GM10248 (cell line): ENCODE data around the gene PRG2.

Source experiments
- CTCF ChIA-PET: fragments of 300-600 bp; sonication (Branson Sonifier 250); formaldehyde crosslinking; extraction: SDS; loops from one replicate; lab custom pipeline; 2021; ENCODE audit warnings: antibody characterized with exemption; lab: Yijun Ruan, JAX
- POLR2A ChIA-PET: fragments of 350-650 bp; sonication (Branson Sonifier 250); formaldehyde crosslinking; extraction: SDS; loops from one replicate; lab custom pipeline; 2020; ENCODE audit warnings: antibody characterized with exemption; lab: Yijun Ruan, JAX
- DNase-seq: peaks from one replicate; pipeline ENCODE4 v3.0.0; 2012; ENCODE audit errors: extremely low spot score
- TF ChIP-seq, protein P1 (sequence below): IDR thresholded peaks from 2 replicates; pipeline ENCODE4 v1.5.1; 2012; ENCODE audit warnings: mild to moderate bottlenecking, low read depth; ENCODE audit errors: extremely low read depth, missing control alignments, control extremely low read depth

The PRG2 gene

DNA sequence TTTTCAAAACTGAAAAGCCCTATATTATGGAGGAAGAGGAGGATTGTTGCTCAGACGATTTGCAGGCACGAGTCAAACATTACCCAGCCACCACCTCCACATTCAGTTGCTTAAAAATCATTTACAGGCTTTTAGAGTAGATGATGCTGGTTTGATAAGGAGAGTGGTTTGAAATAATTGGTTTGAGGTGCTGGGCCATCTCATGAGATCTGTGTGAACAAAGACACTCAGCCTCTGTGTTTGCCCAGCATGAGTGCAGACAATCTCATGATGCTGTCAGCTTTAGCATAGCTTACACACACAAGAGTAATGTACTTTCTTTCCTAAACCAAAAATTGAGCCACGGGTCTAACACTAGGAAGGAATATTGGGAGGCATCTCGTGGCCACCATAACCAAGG is 32.2 kb upstream of the PRG2 start:
- CTCF ChIA-PET, result interaction anchor here (1.1 to 18.0 kb wide), 4 partner anchors 13 to 77 kb away, joined by 3 to 160 read pairs (median 4); partner anchors contain the start of gene RTN4RL2
- TF ChIP-seq, protein P1, sequence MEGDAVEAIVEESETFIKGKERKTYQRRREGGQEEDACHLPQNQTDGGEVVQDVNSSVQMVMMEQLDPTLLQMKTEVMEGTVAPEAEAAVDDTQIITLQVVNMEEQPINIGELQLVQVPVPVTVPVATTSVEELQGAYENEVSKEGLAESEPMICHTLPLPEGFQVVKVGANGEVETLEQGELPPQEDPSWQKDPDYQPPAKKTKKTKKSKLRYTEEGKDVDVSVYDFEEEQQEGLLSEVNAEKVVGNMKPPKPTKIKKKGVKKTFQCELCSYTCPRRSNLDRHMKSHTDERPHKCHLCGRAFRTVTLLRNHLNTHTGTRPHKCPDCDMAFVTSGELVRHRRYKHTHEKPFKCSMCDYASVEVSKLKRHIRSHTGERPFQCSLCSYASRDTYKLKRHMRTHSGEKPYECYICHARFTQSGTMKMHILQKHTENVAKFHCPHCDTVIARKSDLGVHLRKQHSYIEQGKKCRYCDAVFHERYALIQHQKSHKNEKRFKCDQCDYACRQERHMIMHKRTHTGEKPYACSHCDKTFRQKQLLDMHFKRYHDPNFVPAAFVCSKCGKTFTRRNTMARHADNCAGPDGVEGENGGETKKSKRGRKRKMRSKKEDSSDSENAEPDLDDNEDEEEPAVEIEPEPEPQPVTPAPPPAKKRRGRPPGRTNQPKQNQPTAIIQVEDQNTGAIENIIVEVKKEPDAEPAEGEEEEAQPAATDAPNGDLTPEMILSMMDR, result no peak
- no peak for DNase-seq
- POLR2A ChIA-PET, result interaction anchor here (3.0 kb wide), 1 partner anchor 16 kb away, joined by 11 read pairs; no protein-coding TSS in a partner anchor

DNA sequence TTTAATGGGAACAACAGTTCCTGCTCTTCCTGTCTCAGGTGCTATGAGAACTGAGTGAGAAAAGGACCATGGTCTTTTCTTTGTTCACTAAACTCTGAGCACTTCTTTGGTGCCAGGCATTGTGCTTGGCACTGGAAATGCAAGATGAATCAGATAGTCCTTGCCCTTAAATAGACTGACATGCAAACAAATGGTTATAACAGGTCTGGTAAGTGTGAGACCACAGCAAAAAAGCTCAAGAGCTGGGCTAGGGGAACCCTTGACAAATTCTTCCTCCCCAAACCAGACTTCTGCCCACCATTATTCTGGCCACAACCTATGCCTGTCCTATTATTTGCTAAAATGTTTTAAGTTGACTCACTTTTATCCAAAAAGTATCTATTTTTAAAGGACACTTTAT is 31.4 kb upstream of the PRG2 start:
- DNase-seq, result no peak
- POLR2A ChIA-PET, result interaction anchor here (1.0 kb wide), 1 partner anchor 13 kb away, joined by 3 read pairs; no protein-coding TSS in a partner anchor
- TF ChIP-seq, protein P1, result no peak
- CTCF ChIA-PET, result interaction anchor here (1.1 to 18.0 kb wide), 6 partner anchors 9 to 71 kb away, joined by 3 to 160 read pairs (median 4); partner anchors contain the start of gene RTN4RL2

DNA sequence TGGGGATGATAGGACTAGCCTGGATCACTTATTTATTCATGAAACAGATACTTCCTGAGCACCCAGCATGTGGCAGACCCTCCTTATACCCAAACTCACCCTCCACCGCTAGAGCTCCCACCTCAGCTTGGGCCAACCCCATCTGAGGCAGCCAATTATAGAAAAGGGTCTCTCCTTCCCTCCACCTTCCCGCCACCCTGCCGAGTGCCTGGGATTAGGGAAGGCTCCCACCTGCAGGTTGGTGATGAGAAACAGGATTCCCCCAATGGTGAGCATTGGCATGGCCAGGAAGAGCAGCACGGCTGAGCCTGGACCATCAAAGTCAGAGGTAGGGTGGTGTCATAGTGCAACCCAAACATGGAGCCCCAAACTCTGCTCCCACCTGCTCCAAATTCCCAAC is 30.6 kb upstream of the PRG2 start:
- TF ChIP-seq, protein P1, result no peak
- no peak for DNase-seq
- CTCF ChIA-PET, result interaction anchor here (1.2 to 18.0 kb wide), 7 partner anchors 10 to 75 kb away, joined by 3 to 160 read pairs (median 6); partner anchors contain the start of gene RTN4RL2
- POLR2A ChIA-PET, result interaction anchor here (1.1 kb wide), 1 partner anchor 12 kb away, joined by 3 read pairs; no protein-coding TSS in a partner anchor

DNA sequence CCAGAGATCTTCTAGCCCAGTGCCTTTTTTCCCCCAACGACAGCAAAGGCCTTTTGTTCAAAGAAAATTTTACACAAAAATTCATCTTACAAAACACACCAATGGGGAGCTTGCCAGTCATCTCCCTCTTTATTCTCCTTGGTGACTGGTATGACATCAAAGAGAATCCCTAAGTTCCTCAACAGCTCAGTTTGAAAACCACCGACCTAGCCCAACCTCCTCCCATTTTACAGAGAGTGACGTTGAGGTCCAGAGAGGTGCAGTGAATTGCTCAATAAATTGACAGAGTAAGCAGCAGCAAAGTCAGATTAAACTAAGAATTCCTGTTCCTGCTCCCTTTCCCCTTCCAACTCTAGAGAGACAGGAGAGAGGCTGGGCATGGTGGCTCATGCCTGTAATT is 28.7 kb upstream of the PRG2 start:
- no peak for DNase-seq
- TF ChIP-seq, protein P1, result no peak
- ChIA-PET CTCF (interaction anchor here (1.2 to 18.0 kb wide), 7 partner anchors 10 to 75 kb away, joined by 3 to 160 read pairs (median 5); partner anchors contain the start of gene RTN4RL2), POLR2A (interaction anchor here (1.2 kb wide), 1 partner anchor 11 kb away, joined by 5 read pairs; no protein-coding TSS in a partner anchor)

DNA sequence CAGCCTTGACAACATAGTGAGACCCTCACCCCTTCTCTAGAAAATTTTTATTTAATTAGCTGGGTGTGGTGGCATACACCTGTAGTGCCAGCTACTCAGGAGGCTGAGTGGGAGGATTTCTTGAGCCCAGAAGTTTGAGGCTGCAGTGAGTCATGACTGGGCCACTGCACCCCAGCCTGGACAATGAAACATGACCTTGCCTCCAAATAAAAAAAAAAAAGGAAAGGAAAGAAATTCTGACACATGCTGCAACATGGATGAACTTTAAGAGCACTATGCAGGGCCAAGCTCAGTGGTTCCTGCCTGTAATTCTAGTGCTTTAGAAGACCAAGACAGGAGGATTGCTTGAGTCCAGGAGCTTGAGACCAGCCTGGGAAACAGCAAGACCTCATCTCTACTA is 27.7 kb upstream of the PRG2 start:
- POLR2A ChIA-PET, result interaction anchor here (0.7 kb wide), 2 partner anchors 9 to 334 kb away, joined by 3 read pairs; partner anchors contain the start of gene BTBD18
- CTCF ChIA-PET, result interaction anchor here (1.0 to 18.0 kb wide), 6 partner anchors 9 to 66 kb away, joined by 3 to 160 read pairs (median 4); partner anchors contain the start of gene RTN4RL2
- TF ChIP-seq, protein P1, result no peak

DNA sequence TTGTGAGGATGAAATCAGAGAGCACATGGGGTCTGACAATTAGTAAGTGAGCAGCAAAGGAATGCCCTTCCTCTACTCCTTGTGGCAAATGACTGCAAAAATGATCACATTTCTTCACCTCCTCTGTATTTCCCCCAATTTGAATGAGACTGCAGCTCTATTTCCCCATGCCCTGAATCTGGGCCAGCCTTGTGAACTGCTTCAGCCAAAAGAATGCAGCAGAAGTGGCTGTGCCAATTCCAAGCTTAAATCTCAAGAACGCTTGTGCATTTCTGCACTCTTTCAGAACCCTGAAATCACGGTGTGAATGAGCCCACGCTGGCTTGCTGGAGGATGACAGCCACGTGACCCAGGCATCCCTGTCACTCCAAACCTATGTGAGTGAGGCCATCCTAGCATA is 26.6 kb upstream of the PRG2 start:
- no peak for DNase-seq
- ChIA-PET CTCF (interaction anchor here (18.0 kb wide), 1 partner anchor 41 kb away, joined by 160 read pairs; the partner anchor contains the start of gene RTN4RL2), POLR2A (no interaction called here)
- TF ChIP-seq, protein P1, result no peak

More for the DNA sequence above, 27.7 kb upstream of the PRG2 start:
- DNase-seq, result no peak
